NB4 (cell line): ENCODE results near the gene TLR5.

Experiments
- CTCF ChIP-seq: IDR thresholded peaks from one replicate; pipeline ENCODE4 v1.5.1; 2012; ENCODE audit warnings: low read depth, low read length
- MAX ChIP-seq: IDR thresholded peaks from 2 replicates; pipeline ENCODE4 v1.6.1; 2011; ENCODE audit warnings: low read depth, low read length
- MYC ChIP-seq: IDR thresholded peaks from 2 replicates; pipeline ENCODE4 v1.6.1; 2011; ENCODE audit warnings: low read depth, low read length
- POLR2A ChIP-seq: IDR thresholded peaks from 2 replicates; pipeline ENCODE4 v1.6.1; 2011; ENCODE audit warnings: mild to moderate bottlenecking; ENCODE audit not compliant: insufficient read length; ENCODE audit errors: extremely low read depth

GRCh38 chr1:223106856-223107255 lies 36.2 kb downstream of the TLR5 start:
- TF ChIP-seq MAX (no peak), CTCF (no peak), POLR2A (no peak), MYC (no peak)
